Endothelial cell of umbilical vein (primary cell): ENCODE results near the gene DGCR8.

ENCODE experiments used
- JUN ChIP-seq: IDR thresholded peaks from 2 replicates; pipeline ENCODE4 v1.6.1; 2011; ENCODE audit warnings: borderline replicate concordance, low read depth; ENCODE audit not compliant: insufficient read length, insufficient read depth
- MAX ChIP-seq: IDR thresholded peaks from 2 replicates; pipeline ENCODE4 v1.6.1; 2011; ENCODE audit not compliant: insufficient read depth, insufficient read length
- MYC ChIP-seq: IDR thresholded peaks from one replicate; pipeline ENCODE4 v1.6.1; 2011; ENCODE audit warnings: mild to moderate bottlenecking, low read depth, low read length
- POLR2A ChIP-seq: IDR thresholded peaks from 2 replicates; pipeline ENCODE4 v1.6.1; 2012; ENCODE audit warnings: low read depth, mild to moderate bottlenecking, control low read depth, low read length
- POLR2AphosphoS5 ChIP-seq: IDR thresholded peaks from 2 replicates; pipeline ENCODE4 v1.6.1; 2012; ENCODE audit warnings: low read depth, mild to moderate bottlenecking, control low read depth, low read length, moderate library complexity; ENCODE audit not compliant: insufficient read depth
- TF ChIP-seq, protein P1 (sequence below), 2 donors: IDR thresholded peaks; 1 replicate in 1 of 2; 2 replicates in 1 of 2; pipeline ENCODE4 v1.5.1; 2011; ENCODE audit warnings: low read length in 2 of 2, mild to moderate bottlenecking in 2 of 2, moderate library complexity in 2 of 2, control low read depth in 1 of 2, inconsistent platforms in 1 of 2, low read depth in 1 of 2; ENCODE audit not compliant: insufficient read depth in 1 of 2; ENCODE audit errors: extremely low read depth in 1 of 2

- TF ChIP-seq, protein P1, sequence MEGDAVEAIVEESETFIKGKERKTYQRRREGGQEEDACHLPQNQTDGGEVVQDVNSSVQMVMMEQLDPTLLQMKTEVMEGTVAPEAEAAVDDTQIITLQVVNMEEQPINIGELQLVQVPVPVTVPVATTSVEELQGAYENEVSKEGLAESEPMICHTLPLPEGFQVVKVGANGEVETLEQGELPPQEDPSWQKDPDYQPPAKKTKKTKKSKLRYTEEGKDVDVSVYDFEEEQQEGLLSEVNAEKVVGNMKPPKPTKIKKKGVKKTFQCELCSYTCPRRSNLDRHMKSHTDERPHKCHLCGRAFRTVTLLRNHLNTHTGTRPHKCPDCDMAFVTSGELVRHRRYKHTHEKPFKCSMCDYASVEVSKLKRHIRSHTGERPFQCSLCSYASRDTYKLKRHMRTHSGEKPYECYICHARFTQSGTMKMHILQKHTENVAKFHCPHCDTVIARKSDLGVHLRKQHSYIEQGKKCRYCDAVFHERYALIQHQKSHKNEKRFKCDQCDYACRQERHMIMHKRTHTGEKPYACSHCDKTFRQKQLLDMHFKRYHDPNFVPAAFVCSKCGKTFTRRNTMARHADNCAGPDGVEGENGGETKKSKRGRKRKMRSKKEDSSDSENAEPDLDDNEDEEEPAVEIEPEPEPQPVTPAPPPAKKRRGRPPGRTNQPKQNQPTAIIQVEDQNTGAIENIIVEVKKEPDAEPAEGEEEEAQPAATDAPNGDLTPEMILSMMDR (IDR thresholded peaks at IDR 0.05; ENCODE audit: extremely low read depth in 1 of 2, insufficient read depth in 1 of 2, low read depth in 1 of 2, low read length in 2 of 2): no peak
- TF ChIP-seq POLR2AphosphoS5 (no peak), POLR2A (no peak), JUN (no peak), MYC (no peak), MAX (no peak)
Measured at GRCh38 chr22:20128619-20128901, 48.5 kb downstream of the DGCR8 start.
